Midbrain (tissue), 1 donor: ENCODE results near the gene RABEPK.
"Not testable (repeated sequence)": the region's sequence is repeated elsewhere in the genome, so short reads cannot be mapped to it uniquely, and the experiment has no call there.

Experiments used
- DNase-seq: peaks from one replicate; lab custom pipeline; 2025; lab: John Stamatoyannopoulos, UW

RABEPK gene, protein sequence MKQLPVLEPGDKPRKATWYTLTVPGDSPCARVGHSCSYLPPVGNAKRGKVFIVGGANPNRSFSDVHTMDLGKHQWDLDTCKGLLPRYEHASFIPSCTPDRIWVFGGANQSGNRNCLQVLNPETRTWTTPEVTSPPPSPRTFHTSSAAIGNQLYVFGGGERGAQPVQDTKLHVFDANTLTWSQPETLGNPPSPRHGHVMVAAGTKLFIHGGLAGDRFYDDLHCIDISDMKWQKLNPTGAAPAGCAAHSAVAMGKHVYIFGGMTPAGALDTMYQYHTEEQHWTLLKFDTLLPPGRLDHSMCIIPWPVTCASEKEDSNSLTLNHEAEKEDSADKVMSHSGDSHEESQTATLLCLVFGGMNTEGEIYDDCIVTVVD

DNA sequence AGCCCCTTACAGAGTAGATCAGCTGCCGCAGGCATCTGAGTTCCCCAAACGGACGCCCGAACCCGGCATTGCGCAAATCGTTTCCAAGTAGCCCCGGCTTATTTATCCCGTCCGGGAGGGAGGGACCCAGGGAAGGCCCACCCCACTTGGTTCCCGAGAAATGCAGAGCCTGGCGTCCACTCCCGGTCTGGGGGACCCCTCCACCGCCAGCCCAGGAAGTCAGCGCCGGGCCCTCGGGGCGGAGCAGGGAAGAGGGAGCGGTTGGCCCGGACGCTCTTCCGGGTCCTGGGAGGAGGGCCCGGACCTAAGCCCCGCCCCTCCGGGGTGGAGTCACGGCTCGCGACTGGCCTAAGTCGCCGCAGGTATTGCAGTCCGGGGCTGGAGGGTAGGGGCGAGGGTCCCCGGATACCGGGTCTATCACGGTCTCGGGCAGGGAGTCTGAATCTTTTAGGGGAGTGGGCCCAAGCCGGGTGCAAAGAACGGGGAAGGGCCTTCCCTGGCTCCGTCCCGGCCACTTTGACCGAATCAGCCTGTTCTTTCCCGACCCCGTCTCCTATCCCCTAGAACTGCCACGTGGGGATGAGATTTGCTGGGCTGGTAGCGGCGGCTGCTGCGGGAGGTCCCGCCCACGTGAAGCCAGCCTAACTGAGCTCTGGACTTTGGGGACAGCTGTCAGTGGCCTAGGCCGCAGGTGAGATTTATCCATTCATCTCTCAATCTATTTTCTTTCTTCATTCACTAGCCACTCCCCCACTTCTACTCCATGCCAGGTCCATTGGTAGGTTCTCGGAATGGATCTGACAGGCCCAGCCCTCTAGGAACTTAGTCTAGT is at the start of gene RABEPK:
RABEPK (plus strand) TSS at position 327 of the 832 bp plus-strand sequence. CDS start 2,472 bp downstream, outside the sequence.
- DNase-seq = peak; percentile 95

DNA sequence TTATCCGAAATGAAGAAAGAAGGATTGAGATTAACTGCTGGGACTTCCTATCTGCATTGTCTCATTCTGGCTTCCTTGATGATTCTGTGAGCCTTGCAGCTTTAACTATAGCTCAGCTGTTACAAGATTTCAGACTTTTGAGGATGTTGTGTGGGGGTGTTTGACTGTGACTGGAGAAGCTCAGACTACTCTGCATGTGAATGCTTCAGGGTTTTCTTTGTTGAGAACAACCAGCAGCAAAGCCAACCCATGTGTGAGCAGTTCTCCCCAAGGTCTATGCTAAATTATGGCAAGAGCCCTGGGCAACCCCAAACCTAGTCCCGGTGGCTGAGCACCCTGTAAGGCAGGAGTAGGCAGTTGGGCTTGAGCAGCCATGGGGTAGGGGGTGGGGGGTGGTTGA is 48.6 kb upstream of the RABEPK start:
- DNase-seq = no peak

DNA sequence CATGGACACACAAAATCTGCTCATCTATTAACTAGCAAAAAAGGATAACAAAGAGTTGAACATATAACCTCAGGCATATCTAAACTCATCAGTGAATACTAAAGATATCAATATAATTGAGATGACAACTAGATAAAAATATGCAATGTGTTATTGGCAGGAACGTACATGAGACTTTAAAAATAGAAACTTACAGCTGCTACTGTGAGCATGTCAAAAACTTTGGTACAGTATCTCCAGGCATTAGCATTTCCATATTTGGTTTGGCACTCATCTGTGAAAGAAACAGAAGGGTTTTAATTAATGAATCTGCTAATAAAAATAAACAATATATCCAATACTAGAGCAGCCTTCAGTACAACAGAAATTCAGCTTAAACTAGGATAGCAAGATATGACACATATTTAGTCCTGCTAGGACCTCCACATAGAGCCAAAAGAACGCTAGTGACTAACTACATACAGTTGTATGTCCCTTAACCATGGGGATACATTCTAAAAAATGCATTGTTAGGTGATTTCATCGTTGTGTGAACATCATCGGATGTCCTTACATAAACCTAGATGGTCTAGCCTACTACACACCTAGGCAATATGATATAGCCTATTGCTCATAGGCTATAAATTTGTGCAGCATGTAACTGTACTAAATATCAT is 46.5 kb upstream of the RABEPK start:
- DNase-seq = no peak

DNA sequence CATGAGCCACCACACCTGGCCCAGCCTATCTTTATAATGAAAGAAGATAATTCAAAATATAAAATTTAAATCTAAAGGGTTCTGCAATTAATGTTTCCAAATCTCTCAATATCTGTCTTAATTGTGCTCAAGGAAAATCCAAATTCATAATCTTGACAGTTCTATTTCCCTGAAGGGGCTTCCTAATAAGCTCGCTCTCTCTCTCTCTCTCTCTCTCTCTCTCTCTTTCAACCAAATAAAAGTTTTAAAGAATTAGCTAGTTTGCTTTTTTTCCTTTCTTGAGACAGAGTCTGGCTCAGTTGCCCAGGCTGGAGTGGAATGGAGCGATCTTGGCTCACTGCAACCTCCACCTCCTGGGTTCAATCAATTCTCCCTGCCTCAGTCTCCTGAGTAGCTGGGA is 43.8 kb upstream of the RABEPK start:
- DNase-seq = no peak

DNA sequence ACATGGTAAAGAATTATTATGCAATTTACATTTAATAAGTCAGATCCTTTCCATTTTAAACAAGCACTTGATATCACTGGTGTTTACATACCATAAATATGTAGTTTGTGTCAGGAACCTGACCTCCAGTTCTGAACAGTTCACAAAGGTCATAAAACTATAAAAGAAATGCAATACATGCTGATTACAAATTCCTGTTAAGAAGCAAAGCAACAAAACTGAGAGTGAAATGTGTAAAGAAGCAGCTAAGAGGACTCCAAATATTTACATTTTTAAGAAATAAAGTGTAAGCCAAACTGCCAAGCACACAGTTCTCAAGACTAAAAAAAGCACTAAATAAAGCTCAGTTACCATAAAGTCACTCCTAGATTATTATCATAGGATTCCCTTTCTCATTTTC is 39.6 kb upstream of the RABEPK start:
- DNase-seq = no peak

DNA sequence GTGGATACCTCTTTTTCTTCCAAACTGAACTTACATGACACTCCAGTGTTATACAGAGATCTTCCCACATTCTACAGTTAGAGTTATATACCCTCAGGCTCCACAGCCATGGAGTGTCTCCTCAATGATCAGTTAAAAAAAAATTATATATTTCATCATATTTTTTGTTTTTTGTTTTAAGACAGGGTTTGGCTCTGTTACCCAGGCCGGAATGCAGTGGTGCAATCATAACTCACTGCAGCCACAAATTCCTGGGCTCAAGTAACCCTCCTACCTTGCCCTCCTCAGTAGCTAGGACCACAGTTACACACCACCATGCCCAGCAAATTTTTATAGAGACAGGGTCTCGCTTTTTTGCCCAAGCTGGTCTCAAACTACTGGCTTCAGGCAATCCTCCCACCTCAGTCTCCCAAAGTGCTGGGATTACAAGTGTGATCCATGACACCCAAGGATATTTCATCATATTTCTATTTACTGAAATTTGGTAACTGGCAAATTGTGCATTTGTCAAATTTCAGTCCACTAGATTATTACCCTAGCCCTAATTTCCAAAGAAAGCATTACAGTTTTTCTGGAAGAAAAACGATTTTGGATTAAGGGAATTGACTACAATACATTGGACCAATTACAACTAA is 38.9 kb upstream of the RABEPK start:
- DNase-seq = no peak

DNA sequence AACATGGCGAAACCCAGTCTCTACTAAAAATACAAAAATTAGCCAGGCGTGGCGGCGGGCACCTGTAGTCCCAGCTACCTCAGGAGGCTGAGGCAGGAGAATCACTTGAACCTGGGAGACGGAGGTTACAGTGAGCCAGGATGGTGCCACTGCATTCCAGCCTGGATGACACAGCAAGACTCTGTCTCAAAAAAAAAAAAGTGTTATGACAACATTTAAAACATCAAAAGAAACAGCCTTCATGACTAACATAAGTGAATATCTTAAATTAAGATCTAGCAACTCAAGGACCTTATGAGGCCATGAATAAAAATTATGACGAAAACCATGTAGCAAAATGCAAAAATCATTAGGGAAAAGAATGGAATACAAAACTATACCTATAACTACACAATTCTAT is 37.5 kb upstream of the RABEPK start:
- not testable (repeated sequence) for DNase-seq

DNA sequence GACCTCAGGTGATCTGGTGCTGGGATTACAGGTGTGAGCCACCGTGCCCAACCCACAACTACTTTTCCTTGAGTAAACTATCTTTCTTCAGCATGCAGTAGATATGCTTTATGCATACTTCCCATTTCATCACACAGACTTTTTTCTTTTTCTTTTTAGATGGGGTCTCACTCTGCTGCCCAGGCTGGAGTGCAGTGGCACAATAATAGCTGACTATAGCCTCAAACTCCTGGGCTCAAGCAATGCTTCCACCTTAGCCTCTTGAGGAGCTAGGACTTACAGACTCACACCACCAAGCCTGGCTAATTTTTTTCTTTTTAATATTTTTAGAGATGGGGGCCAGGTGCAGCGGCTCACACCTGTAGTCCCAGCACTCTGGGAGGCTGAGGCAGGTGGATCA is 33.6 kb upstream of the RABEPK start:
- DNase-seq = no peak

DNA sequence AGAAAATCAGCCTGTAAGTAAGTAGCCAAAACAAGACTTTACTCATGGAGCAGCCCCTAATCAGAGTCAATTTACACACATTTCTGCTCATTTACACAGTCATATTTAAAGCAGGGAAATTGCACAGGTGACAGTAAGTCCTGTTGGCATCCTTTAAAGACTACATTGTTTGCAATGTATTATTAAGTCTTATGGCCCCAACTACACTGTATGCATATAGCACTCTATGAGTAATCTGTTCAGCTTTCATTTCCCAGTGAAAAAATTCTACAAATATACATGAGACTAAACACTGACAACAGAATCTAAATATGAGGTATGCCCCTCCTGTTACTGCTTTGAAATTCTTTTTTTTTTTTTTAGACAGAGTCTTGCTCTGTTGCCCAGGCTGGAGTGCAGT is 30.4 kb upstream of the RABEPK start:
- DNase-seq = no peak

DNA sequence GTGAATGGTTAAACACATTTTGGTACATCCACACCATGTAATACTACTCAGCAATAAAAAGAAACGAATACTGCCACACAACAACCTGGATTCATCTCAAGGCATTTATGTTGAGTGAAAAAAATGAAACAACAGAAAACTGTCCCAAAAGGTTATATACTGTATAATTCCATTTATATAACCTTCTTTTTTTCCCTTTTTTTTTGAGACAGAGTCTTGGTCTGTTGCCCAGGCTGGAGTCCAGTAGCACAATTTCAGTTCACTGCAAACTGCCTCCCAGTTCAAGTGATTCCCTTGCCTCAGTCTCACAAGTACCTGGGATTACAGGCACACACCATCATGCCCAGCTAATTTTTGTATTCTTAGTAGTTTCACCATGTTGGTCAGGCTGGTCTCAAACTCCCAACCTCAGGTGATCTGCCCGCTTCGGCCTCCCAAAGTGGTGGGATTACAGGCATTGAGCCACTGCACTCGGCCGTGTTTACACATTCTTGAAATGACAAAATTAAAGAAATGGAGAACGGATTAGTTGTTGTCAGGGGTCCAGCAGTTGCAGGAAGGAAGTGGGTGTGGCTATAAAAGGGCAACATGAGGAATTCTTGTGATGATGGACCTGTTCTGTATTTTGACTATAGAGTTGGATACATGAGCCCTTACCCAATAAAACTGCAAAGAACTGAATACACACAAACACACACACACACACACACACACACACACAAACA is 28.1 kb upstream of the RABEPK start:
- DNase-seq = no peak

DNA sequence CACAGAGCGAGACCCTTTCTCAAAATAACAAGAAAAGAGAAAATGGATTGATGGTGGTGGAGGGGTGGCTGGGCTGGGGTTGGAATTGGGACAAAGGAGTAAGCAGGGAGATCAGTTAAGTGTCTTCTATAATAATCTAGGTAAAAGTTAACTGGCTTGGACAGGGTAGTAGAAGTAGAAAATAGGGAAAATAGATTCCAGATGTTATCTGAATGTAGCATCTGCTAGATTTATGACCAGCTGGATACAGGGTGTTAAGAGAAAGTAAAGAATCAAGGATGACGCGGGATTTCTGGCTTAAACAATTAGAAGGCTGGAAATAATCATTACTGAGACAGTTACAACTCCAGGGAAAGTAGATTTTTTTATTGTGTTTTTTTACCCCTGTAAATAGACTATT is 23.7 kb upstream of the RABEPK start:
- DNase-seq = no peak

DNA sequence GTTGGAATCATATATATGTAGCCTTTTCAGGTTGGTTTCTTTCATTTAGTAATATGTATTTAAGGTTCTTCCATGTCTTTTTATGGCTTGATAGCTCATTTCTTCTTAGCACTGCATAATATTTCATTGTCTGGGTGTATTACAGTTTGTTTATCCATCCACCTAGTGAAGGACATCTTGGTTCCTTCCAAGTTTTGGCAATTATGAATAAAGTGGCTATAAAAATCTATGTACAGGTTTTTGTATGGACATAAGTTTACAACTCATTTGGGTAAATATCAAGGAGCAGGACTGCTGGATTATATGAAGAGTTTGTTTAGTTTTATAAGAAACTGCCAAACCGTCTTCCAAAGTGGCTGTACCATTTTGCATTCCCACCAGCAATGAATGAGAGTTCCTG is 22.5 kb upstream of the RABEPK start:
- DNase-seq = no peak

DNA sequence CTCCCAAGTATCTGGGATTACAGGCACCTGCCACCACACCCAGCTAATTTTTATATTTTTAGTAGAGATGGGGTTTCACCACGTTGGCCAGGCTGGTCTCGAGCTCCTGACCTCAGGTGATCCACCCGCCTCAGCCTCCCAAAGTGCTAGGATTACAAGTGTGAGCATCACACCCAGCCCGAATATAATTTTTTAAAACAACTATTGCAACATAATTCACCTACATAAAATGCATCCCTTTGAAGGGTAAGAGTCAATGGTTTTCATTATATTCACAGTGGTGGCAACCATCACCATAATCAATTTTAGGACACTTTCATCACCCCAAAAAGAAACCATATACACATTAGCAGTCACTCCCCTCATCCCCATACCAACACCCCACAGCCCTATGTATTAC is 20.6 kb upstream of the RABEPK start:
- DNase-seq = not testable (repeated sequence)

DNA sequence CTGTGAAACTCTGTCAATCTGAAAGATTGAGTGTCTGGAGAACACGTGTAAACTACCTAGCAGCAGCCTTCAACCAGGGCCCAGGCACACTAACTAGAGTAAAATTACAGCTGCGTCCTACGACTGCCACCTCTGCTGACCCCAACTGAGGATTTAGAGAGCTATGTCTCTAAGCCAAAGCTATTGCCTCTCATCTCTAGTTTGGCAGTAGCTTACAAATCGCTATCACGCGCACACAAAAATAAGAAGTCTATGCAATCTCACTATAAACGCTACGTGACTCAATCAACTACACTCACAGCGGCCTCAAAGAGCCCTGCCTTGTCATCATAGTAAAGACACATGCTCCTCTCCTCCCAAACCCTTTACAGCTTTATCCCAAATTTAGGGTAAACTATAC is 19.5 kb upstream of the RABEPK start:
- no peak for DNase-seq

DNA sequence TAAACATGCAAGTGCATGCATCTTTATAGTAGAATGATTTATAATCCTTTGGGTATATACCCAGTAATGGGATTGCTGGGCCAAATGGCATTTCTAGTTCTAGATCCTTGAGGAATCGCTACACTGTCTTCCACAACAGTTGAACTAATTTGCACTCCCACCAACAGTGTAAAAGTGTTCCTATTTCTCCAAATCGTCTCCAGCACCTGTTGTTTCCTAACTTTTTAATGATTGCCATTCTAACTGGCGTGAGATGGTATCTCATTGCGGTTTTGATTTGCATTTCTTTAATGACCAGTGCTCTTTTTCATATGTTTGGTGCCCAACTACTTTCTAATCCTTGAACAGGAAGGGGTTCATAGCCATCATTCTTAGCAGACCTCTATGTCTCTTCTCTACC is 18.6 kb upstream of the RABEPK start:
- DNase-seq = not testable (repeated sequence)

DNA sequence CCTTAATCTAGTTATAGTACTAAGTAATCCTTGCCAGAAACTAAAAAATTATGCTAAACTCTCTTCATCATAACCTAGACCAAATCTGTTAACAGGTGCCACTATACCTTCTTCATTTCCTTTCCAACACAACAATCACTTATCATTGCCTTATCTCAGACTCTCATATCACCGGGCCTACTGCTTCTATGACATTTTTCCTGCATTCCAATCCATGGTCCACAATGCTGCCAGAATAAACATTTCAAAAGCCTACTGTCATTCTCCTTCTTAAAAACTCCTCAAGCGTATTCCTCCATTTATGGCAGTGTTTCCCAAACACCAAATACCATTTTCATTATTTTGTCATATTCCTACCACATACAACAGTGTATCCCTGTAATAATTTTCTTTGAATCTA is 17.3 kb upstream of the RABEPK start:
- no peak for DNase-seq

DNA sequence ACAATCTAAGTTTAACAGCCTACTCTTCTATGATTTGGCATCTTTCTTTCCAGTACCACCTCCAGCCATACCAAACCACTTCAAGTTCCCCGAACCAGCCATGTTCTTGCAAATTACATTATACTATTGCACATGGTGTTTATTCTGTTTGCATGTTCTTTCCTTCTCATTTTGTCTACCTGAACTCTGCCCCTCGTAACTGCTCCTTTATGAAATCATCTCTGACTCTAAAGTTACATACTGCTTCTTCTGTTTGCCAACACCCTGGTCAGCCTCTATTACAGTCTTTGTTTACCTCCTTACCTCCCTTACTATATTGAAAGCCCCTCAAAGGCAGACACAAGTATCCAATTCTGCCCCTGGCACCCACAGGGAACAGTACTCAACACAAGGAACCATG is 16.8 kb upstream of the RABEPK start:
- no peak for DNase-seq

DNA sequence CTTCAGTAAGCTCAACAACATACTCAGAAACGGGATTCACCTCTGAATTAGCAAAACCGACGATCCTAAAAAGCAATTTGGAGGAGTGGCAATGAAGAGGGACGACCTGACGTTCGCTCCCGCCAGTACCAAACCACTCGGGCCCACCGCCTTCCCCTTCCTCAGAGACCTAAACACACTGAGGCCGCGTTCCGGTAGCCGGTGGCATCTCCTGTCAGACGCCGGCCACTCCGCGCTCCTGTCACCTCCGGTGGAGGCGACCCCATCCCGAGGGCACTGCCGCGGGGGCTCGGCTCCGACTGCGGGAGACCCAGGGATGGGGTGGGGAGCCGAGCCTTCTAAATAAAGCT is 11.4 kb upstream of the RABEPK start:
- no peak for DNase-seq

DNA sequence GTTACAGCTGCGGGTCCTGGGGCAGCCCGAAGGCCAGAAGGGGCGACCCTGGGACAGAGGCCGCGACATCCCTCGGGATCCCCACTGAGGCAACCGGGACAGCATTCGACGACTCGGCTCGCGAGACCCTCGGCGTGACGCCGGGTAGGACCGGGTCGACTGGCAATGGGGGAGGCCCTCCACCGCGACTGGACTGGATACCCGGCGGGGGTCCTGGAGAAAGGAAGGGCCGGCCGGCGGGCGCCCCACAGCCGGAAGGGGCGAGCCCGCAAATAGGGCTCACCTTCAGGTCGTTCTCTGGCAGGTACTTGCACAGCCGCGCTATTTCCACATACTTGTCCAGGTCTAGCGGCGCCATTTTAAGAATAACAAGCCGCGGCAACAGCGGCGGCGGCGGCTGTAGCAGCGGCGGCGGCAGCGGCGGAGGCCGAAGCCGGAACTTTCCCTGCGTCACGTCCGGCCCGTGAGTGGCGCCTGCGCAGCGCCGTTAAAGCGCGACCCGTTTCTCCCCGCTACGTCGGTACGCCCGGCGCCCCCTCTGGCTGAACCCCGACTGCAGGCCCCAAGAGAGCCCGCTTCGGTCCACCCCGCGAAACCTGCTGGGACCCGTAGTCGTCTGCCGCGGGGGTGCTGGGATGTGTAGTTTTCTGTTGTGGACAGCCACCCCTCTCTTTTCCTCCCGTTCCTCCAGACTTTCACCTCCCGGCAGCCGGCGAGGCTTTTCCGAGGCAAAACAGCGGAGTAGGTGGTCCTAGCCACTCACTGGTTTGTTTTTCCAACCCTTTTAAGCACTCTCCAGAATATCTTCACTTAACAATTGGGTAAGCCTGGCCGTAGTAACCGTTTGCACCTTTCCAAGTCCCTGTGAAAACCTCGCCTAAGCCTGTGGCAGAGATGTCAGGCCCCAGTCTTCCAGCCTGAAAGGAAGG is 10.7 kb upstream of the RABEPK start, which contains the start of gene PPP6C:
PPP6C (minus strand) TSS at position 443 of the 929 bp plus-strand sequence; CDS start at position 358, 85 bp downstream.
- peak; percentile 97 for DNase-seq

DNA sequence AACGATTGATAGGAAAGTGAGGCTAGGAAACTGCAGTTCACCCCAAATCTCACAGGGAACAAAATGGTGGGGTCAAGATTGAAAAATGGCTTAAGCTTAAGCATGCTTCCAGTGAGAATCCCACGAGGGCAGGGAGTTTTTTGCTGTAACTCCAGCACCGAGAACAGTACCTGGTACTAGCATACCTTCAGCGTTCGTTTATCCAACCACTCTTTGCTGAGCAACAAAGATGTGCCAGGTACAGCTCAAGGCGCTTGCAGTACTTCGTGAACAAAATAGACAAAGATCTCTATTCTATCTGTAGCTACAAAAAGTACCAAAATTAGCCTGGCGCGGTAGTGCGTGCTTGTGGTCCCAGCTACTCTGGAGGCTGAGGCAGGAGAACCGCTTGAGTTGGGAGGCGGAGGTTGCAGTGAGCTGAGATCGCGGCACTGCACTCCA is 10.0 kb upstream of the RABEPK start:
- no peak for DNase-seq
